Omental fat pad (tissue), 4 donors: Measurements from ENCODE around the gene ACBD6. TPM values are rescaled to one million over a fixed set of nuclear protein-coding genes. Genes with fewer than 3 reads are reported as not detected.
"Not testable (repeated sequence)": the region's sequence is repeated elsewhere in the genome, so short reads cannot be mapped to it uniquely, and the experiment has no call there.

Experiments used
- ATAC-seq: fragments of 150-250 bp; one replicate; pipeline ENCODE4 v1.9.1; 2016; ENCODE audit warnings: mild to moderate bottlenecking, moderate library complexity; ENCODE audit not compliant: low FRiP score
- DNase-seq: peaks from one replicate; pipeline ENCODE4 v3.0.0-alpha.2; 2019; ENCODE audit warnings: low spot score
- total RNA-seq, 4 donors: library from RNA; depleted of rRNA; stranded (reverse); fragments of >200 nt; gene quantifications; one replicate each; pipeline ENCODE4 v1.1.0, GENCODE V29; 2016
- TF ChIP-seq, protein P1 (sequence below), 3 donors: fragments of 450-650 bp; IDR thresholded peaks; one replicate each; pipeline ENCODE4 v1.5.1; 2016 to 2017; ENCODE audit warnings: antibody characterized with exemption in 3 of 3, mild to moderate bottlenecking in 3 of 3, moderate library complexity in 2 of 3

The ACBD6 gene
- total RNA-seq, 4 donors from 2014 or later: 30.0 to 46.2 (median 38.9) TPM

DNA sequence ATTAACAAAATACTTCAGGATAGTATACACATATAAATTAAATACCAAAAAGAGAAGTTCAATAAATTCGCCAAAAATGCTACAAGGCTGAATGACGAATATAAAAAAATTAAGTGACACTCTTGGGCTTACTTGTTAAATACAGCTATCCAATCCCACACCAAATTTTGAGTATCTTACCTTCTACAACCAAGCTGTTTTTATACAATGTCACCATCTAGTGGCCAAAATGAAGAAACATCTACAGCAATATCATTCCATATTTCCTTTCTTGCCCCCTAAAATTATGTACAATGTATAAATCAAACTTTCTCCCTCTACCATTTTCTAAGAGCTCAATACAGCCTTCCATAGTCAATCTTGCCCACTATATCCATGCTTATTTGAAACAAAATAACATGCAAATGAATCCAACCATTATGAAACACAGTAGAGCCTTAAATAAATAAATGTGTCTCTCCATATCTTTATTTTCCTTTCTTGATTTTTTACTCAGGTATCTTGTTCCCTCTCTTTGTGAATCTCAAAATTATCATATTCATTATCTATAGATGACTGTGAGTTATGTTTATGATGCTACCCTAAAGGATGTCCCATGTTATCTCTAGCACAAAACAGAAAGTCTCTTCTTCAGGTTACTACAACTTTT is 86.3 kb downstream of the ACBD6 start:
- DNase-seq (no peak), ATAC-seq (no peak)
- TF ChIP-seq, protein P1, sequence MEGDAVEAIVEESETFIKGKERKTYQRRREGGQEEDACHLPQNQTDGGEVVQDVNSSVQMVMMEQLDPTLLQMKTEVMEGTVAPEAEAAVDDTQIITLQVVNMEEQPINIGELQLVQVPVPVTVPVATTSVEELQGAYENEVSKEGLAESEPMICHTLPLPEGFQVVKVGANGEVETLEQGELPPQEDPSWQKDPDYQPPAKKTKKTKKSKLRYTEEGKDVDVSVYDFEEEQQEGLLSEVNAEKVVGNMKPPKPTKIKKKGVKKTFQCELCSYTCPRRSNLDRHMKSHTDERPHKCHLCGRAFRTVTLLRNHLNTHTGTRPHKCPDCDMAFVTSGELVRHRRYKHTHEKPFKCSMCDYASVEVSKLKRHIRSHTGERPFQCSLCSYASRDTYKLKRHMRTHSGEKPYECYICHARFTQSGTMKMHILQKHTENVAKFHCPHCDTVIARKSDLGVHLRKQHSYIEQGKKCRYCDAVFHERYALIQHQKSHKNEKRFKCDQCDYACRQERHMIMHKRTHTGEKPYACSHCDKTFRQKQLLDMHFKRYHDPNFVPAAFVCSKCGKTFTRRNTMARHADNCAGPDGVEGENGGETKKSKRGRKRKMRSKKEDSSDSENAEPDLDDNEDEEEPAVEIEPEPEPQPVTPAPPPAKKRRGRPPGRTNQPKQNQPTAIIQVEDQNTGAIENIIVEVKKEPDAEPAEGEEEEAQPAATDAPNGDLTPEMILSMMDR (IDR thresholded peaks at IDR 0.05): no peak

DNA sequence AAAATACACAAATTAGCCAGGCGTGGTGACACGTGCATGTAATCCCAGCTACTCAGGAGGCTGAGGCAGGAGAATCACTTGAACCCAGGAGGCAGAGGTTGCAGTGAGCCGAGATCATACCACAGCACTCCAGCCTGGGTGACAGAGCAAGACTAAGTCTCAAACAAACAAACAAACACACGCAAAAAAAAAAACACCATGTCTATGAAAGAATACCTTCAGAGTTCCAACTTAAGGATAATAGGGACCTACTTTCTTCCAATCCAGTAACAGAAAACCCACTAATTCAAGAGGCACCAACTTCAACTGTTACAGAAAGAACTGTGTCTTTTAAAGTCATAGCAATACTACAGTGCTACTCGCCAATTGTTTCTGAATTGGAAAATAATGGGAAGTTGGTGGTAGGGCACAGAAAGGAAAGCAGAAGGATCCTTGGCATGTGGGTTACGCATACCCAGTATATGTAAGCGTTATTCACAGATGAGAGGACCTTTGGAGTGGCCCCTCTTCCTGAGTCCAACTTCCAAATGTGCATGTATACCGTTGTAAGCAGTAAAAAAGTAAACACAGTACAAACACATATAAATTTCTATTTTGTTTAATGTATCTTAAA is 87.0 kb downstream of the ACBD6 start:
- ATAC-seq (no peak), DNase-seq (no peak)
- TF ChIP-seq, protein P1 (IDR thresholded peaks at IDR 0.05): no peak

DNA sequence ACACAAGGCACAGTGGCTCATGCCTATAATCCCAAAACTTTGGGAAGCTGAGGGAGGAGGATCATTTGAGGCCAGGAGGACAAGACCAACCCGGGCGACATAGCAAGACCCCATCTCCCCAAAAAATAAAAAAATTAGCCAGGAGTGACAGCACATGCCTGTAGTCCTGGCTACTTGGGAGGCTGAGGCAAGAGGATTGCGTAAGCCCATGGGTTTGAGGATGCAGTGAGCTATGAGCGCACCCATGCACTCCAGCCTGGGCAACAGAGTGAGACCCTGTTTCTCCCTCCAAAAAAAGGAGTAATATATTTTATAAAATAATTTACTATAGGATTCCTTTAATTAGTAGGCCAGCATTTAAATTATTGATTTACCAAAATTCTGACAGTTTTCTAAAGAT is 89.8 kb downstream of the ACBD6 start:
- TF ChIP-seq, protein P1 (IDR thresholded peaks at IDR 0.05): no peak
- ATAC-seq (no peak), DNase-seq (no peak)

DNA sequence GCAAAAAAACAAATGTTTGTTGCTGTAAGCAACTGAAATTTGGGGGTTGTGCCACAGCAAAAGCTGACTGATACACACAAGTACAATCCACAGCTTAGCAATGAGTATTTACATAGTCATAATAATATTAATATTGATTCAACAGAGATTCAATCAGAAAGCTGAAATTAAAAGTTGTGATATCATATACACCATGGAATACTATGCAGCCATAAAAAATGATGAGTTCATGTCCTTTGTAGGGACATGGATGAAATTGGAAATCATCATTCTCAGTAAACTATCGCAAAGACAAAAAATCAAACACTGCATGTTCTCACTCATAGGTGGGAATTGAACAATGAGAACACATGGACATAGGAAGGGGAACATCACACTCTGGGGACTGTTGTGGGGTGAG is 94.2 kb downstream of the ACBD6 start:
- DNase-seq: not testable (repeated sequence)

DNA sequence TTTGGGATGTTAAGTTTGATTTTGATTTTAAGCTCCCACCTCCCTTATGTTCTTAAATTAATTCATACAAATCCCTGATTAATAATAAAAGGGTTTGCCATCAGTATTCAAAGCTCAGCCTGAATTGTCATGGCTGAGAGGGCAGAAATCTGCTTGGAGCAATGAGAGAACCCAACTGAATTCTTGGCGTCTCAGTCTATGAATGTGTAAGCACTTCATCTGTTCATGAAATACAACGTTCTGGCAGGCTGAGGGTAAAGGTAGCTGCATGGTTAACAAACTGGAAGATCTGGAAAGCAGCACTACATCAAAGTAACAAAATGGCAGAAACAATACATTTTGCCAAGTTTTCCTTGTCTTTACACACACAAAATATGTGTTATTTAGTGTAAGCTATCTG is 95.3 kb downstream of the ACBD6 start:
- DNase-seq: no peak
- no peak for ATAC-seq
- TF ChIP-seq, protein P1 (IDR thresholded peaks at IDR 0.05): no peak

More for the DNA sequence above, 94.2 kb downstream of the ACBD6 start:
- not testable (repeated sequence) for ATAC-seq

DNA sequence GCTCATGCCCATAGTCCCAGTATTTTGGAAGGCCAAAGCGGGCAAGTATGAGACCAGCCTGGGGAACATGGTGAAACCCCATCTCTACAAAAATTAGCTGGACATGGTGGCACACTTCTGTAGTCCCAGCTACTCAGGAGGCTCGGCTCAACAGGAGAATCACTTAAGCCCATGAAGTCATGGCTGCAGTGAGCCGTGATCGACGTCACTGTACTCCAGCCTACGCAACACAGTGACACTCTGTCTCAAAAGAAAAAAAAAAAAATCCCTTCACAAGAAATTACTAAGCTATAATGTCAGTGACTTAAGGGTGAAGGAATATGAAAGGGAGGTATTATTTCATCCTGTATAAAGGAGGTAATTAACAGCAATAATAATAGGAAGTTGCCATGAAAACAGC is 99.8 kb downstream of the ACBD6 start:
- TF ChIP-seq, protein P1 (IDR thresholded peaks at IDR 0.05): no peak
- DNase-seq (no peak), ATAC-seq (no peak)

DNA sequence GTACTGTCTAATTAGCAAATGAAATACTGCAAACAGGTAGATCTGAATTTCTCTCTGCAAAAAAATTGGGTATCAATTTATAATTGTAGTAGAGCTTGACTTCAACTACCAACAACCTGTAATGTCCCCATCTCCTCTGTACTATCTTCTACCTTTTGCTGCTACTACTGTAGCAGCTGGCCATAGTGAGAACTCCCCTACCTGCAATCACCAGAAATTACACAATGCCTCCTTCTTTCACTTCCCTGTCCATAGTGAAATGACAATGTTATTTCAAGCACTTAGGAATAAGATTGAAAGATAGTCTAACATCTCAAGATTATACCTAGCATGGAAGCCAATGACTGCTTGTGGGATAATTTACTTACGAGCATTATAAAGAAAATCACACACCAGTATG is 100.4 kb downstream of the ACBD6 start:
- ATAC-seq (no peak), DNase-seq (no peak)
- TF ChIP-seq, protein P1 (IDR thresholded peaks at IDR 0.05): no peak
